Vagina (tissue), 2 donors: ENCODE results near the gene NUBPL.

Experiments
- CTCF ChIP-seq, 3 experiments: fragments of 450-650 bp in 2 of 3; fragments of 200-600 bp in 1 of 3; sonication (generic) in 1 of 3; IDR thresholded peaks; one replicate each; pipeline ENCODE4 v1.5.1; 2017 to 2019; ENCODE audit warnings: antibody characterized with exemption in 3 of 3, mild to moderate bottlenecking in 2 of 3, moderate library complexity in 2 of 3
- POLR2A ChIP-seq, 2 donors: fragments of 450-650 bp; IDR thresholded peaks; one replicate each; pipeline ENCODE4 v1.6.1; 2017; ENCODE audit warnings: antibody characterized with exemption in 2 of 2, mild to moderate bottlenecking in 2 of 2, moderate library complexity in 2 of 2

DNA sequence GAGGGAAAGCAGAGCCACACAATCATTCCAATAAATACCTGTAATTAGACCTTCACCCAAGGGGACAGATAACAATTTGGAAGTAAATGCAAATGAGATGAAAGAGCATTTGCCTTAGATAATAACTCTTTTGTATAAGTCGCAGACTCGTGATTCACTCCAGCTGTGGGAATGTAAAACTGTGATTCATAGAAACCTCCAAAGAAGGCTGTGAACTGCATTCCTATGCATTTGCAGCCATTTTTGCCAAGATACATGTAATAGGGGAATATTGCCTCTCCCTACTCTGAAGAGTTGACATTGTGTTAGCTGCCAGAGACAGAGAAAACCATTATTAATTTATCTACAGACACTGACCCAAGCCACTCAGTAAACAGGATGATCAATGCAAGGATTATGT is 334.0 kb downstream of the NUBPL start:
- TF ChIP-seq CTCF (IDR thresholded peaks at IDR 0.05) (no peak), POLR2A (IDR thresholded peaks at IDR 0.05) (no peak)
